Measurements from ENCODE around the gene PPP1R3E.

DNA sequence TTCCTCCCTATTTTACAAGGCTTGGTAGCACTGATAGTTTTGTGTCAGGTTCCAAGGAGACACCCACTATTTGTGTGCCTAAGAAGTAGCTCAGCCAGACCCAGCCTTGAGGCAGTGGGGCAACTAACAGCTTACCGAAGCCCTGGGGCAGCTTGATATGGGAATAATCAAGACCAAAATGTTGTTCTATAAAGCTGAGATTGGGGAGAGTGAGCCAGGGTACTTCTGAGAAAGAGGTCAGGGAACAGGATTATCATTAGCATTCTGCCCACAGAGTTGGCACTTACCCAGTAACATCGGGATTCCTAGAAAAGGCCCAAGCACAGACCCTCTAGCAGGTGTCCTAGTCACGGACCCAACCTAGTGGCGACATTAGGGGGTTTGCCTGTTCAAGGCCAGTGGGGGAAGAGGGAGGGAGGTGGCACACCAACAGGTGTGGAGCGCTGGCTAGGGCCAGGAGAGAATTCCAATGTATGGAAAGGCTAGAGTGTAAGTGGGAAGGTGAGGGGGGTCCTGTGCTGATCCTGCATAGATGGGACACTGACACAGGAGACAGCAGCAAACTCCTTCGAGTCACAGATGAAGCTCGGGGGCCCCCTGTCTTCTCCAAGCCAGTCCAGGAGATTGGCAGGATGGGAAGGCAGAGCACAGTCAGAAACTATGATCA is 4.9 kb downstream of the PPP1R3E start:
- TF ChIP-seq, protein P1, sequence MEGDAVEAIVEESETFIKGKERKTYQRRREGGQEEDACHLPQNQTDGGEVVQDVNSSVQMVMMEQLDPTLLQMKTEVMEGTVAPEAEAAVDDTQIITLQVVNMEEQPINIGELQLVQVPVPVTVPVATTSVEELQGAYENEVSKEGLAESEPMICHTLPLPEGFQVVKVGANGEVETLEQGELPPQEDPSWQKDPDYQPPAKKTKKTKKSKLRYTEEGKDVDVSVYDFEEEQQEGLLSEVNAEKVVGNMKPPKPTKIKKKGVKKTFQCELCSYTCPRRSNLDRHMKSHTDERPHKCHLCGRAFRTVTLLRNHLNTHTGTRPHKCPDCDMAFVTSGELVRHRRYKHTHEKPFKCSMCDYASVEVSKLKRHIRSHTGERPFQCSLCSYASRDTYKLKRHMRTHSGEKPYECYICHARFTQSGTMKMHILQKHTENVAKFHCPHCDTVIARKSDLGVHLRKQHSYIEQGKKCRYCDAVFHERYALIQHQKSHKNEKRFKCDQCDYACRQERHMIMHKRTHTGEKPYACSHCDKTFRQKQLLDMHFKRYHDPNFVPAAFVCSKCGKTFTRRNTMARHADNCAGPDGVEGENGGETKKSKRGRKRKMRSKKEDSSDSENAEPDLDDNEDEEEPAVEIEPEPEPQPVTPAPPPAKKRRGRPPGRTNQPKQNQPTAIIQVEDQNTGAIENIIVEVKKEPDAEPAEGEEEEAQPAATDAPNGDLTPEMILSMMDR (IDR thresholded peaks at IDR 0.05) = no peak
- no peak for TF ChIP-seq POLR2A (IDR thresholded peaks at IDR 0.05)

Data from heart left ventricle (tissue), 13 donors.